NCI-H460 (cell line): ENCODE results near the gene NRDC. TPM values are rescaled to one million over a fixed set of nuclear protein-coding genes. Genes with fewer than 3 reads are reported as not detected.

ENCODE experiments used
- small RNA-seq, 2 experiments: library from RNA; depleted of rRNA; stranded (forward); fragments of <200 nt; gene quantifications; one replicate each; pipeline ENCODE3, GENCODE V24; 2014
- total RNA-seq: library from RNA; depleted of rRNA; stranded (reverse); fragments of >200 nt; shearing (Covaris generic); gene quantifications from 2 replicates; pipeline ENCODE4 v1.2.3, GENCODE V29; 2014; rRNA removed

NRDC gene
- total RNA-seq, 1 experiment from 2014 or later = 130 TPM

Small RNA genes within 50 kb of the gene (small RNA-seq; reads per million reads assigned to genes)
- gene AL050343.2 = 0 reads per million in 2 experiments

Other genes with a start within 250 kb of the NRDC start
- gene RAB3B, start 112.0 kb upstream of the NRDC start, total RNA-seq = 88.3 and 96.5 TPM in 2 replicates
- 5.9 and 8.4 TPM in 2 replicates for gene KTI12, start 155.1 kb upstream of the NRDC start, total RNA-seq
- 89.1 and 101 TPM in 2 replicates for gene TXNDC12, start 176.5 kb upstream of the NRDC start, total RNA-seq
- gene BTF3L4, start 177.6 kb upstream of the NRDC start, total RNA-seq = 75.5 and 79.1 TPM in 2 replicates